ENCODE data around the gene EIF3B.
"Not testable (repeated sequence)": the region's sequence is repeated elsewhere in the genome, so short reads cannot be mapped to it uniquely, and the experiment has no call there.

DNA sequence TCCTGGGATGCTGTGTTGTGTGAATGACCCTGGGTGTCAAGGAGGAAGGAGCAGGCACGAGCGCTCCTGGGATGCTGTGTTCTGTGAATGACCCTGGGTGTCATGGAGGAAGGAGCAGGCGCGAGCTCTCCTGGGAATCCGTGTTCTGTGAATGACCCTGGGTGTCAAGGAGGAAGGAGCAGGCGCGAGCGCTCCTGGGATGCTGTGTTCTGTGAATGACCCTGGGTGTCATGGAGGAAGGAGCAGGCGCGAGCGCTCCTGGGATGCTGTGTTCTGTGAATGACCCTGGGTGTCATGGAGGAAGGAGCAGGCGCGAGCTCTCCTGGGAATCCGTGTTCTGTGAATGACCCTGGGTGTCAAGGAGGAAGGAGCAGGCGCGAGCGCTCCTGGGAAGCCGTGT is 22.9 kb downstream of the EIF3B start:
- TF ChIP-seq, protein P1, sequence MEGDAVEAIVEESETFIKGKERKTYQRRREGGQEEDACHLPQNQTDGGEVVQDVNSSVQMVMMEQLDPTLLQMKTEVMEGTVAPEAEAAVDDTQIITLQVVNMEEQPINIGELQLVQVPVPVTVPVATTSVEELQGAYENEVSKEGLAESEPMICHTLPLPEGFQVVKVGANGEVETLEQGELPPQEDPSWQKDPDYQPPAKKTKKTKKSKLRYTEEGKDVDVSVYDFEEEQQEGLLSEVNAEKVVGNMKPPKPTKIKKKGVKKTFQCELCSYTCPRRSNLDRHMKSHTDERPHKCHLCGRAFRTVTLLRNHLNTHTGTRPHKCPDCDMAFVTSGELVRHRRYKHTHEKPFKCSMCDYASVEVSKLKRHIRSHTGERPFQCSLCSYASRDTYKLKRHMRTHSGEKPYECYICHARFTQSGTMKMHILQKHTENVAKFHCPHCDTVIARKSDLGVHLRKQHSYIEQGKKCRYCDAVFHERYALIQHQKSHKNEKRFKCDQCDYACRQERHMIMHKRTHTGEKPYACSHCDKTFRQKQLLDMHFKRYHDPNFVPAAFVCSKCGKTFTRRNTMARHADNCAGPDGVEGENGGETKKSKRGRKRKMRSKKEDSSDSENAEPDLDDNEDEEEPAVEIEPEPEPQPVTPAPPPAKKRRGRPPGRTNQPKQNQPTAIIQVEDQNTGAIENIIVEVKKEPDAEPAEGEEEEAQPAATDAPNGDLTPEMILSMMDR (IDR thresholded peaks at IDR 0.05; ENCODE audit: low read depth, low read length): not testable (repeated sequence)
- not testable (repeated sequence) for TF ChIP-seq EZH2phosphoT487 (IDR thresholded peaks at IDR 0.05; ENCODE audit: low read depth)
